Trophoblast cell (in vitro differentiated cells and primary cell): Measurements from ENCODE around the gene FASLG.

Source experiments
- DNase-seq, 2 donors: peaks; one replicate each; pipeline ENCODE4 v3.0.0-alpha.2; 2016
- H2AFZ ChIP-seq: 2 replicates; pipeline ENCODE4 v1.6.1; 2013; ENCODE audit warnings: low read length, moderate library complexity, mild to moderate bottlenecking; ENCODE audit not compliant: insufficient read depth, poor library complexity
- H2AK5ac ChIP-seq: 2 replicates; pipeline ENCODE4 v1.6.1; 2013; ENCODE audit warnings: mild to moderate bottlenecking, low read length
- H2BK120ac ChIP-seq: 2 replicates; pipeline ENCODE4 v1.6.1; 2013; ENCODE audit warnings: low read length, mild to moderate bottlenecking, moderate library complexity; ENCODE audit not compliant: insufficient read depth, poor library complexity
- H2BK12ac ChIP-seq: 2 replicates; pipeline ENCODE4 v1.6.1; 2013; ENCODE audit warnings: mild to moderate bottlenecking, low read length, moderate library complexity
- H2BK5ac ChIP-seq: 2 replicates; pipeline ENCODE4 v1.6.1; 2013; ENCODE audit warnings: low read length, low read depth, moderate library complexity, mild to moderate bottlenecking; ENCODE audit not compliant: poor library complexity
- H3K14ac ChIP-seq: 2 replicates; pipeline ENCODE4 v1.6.1; 2013; ENCODE audit warnings: mild to moderate bottlenecking, low read length
- H3K18ac ChIP-seq: 2 replicates; pipeline ENCODE4 v1.6.1; 2013; ENCODE audit warnings: mild to moderate bottlenecking, low read length
- H3K23ac ChIP-seq: 2 replicates; pipeline ENCODE4 v1.6.1; 2013; ENCODE audit warnings: low read length
- H3K27ac ChIP-seq: 2 replicates; pipeline ENCODE4 v1.5.1; 2013; ENCODE audit warnings: low read depth, mild to moderate bottlenecking, inconsistent platforms, low read length, moderate library complexity
- H3K27me3 ChIP-seq: 2 replicates; pipeline ENCODE4 v1.6.1; 2013; ENCODE audit warnings: inconsistent platforms, mild to moderate bottlenecking, low read length, moderate library complexity; ENCODE audit not compliant: insufficient read depth
- H3K36me3 ChIP-seq, 2 experiments: 1 replicate in 1 of 2; 2 replicates in 1 of 2; pipeline ENCODE4 v1.6.1; 2013; ENCODE audit warnings: low read length in 2 of 2, mild to moderate bottlenecking in 2 of 2, moderate library complexity in 1 of 2; ENCODE audit not compliant: insufficient read depth in 2 of 2, control insufficient read depth in 1 of 2
- H3K4ac ChIP-seq: 2 replicates; pipeline ENCODE4 v1.6.1; 2013; ENCODE audit warnings: low read depth, mild to moderate bottlenecking, low read length, moderate library complexity
- H3K4me1 ChIP-seq, 2 experiments: 1 replicate in 1 of 2; 2 replicates in 1 of 2; pipeline ENCODE4 v1.6.1; 2013; ENCODE audit warnings: low read length in 2 of 2, mild to moderate bottlenecking in 2 of 2, moderate library complexity in 1 of 2; ENCODE audit not compliant: insufficient read depth in 2 of 2, control insufficient read depth in 1 of 2
- H3K4me2 ChIP-seq: 2 replicates; pipeline ENCODE4 v1.6.1; 2013; ENCODE audit warnings: inconsistent platforms, mild to moderate bottlenecking, low read length, moderate library complexity
- H3K4me3 ChIP-seq: 2 replicates; pipeline ENCODE4 v1.5.1; 2013; ENCODE audit warnings: mild to moderate bottlenecking, low read depth, low read length, inconsistent platforms
- H3K79me1 ChIP-seq: one replicate; pipeline ENCODE4 v1.6.1; 2013; ENCODE audit warnings: low read length
- H3K79me2 ChIP-seq: 2 replicates; pipeline ENCODE4 v1.6.1; 2013; ENCODE audit warnings: low read length, mild to moderate bottlenecking; ENCODE audit not compliant: control insufficient read depth, insufficient read depth, poor library complexity
- H3K9ac ChIP-seq: 2 replicates; pipeline ENCODE4 v1.6.1; 2013; ENCODE audit warnings: mild to moderate bottlenecking, low read length
- H3K9me3 ChIP-seq: 2 replicates; pipeline ENCODE4 v1.6.1; 2013; ENCODE audit warnings: low read depth, mild to moderate bottlenecking, control low read depth, inconsistent platforms, low read length; ENCODE audit not compliant: insufficient read depth
- H4K12ac ChIP-seq: 2 replicates; pipeline ENCODE4 v1.6.1; 2013; ENCODE audit warnings: low read depth, mild to moderate bottlenecking, low read length, moderate library complexity
- H4K8ac ChIP-seq: 2 replicates; pipeline ENCODE4 v1.6.1; 2013; ENCODE audit warnings: low read depth, mild to moderate bottlenecking, low read length, moderate library complexity
- H4K91ac ChIP-seq: one replicate; pipeline ENCODE4 v1.6.1; 2013; ENCODE audit warnings: low read depth, mild to moderate bottlenecking, low read length, moderate library complexity
- WGBS: extraction: QIAGEN DNeasy Blood & Tissue Kit; methylation state at CpG from one replicate; pipeline ENCODE4 v1.1.7; 2013; ENCODE audit warnings: missing lambda C conversion rate; ENCODE audit not compliant: insufficient read length, insufficient coverage; ENCODE audit errors: extremely low coverage; 5-methylcytosine and 5-hydroxymethylcytosine counted together

The FASLG gene

GRCh38 chr1:172700556-172700955, 41.7 kb downstream of the FASLG start:
- H2AK5ac ChIP-seq = no peak overlapping the region
- peaks cover 9 to 17% of the 10 kb centered on the region in 2 experiments for H3K4me1 ChIP-seq
- no peaks in the 10 kb centered on the region for H3K27me3 ChIP-seq
- H3K9me3 ChIP-seq = no peaks in the 10 kb centered on the region
- WGBS = no CpG with 5 or more reads among the region's 3 CpGs
- H3K79me1 ChIP-seq = peaks cover 21% of the 10 kb centered on the region
- H2BK5ac ChIP-seq = no peak overlapping the region
- H4K8ac ChIP-seq = no peak overlapping the region
- no peak overlapping the region for H2BK12ac ChIP-seq
- H3K4ac ChIP-seq = no peak overlapping the region
- DNase-seq = no peak
- no peak overlapping the region for H3K4me3 ChIP-seq
- H3K9ac ChIP-seq = no peak overlapping the region
- H3K27ac ChIP-seq = no peak overlapping the region
- no peak overlapping the region for H4K12ac ChIP-seq
- H3K36me3 ChIP-seq = no peaks in the 10 kb centered on the region
- no peak overlapping the region for H3K23ac ChIP-seq
- H3K79me2 ChIP-seq = no peaks in the 10 kb centered on the region
- no peak overlapping the region for H3K14ac ChIP-seq
- H2BK120ac ChIP-seq = no peak overlapping the region
- no peak overlapping the region for H3K18ac ChIP-seq
- H4K91ac ChIP-seq = no peak overlapping the region
- H2AFZ ChIP-seq = no peak overlapping the region
- H3K4me2 ChIP-seq = no peak overlapping the region

- no CpG with 5 or more reads among the region's 1 CpG for WGBS
- Histone ChIP-seq H3K9ac (no peak overlapping the region), H4K12ac (no peak overlapping the region), H3K79me1 (peaks cover 12% of the 10 kb centered on the region), H3K9me3 (no peaks in the 10 kb centered on the region), H3K18ac (no peak overlapping the region), H2AFZ (no peak overlapping the region), H3K4me1 (peaks cover 7 to 8% of the 10 kb centered on the region in 2 experiments), H3K36me3 (no peaks in the 10 kb centered on the region), H3K23ac (no peak overlapping the region), H3K4me2 (no peak overlapping the region), H3K79me2 (no peaks in the 10 kb centered on the region), H3K27me3 (no peaks in the 10 kb centered on the region), H3K27ac (no peak overlapping the region), H4K91ac (peak overlapping the region; percentile 28), H2BK12ac (no peak overlapping the region), H2BK5ac (no peak overlapping the region), H2BK120ac (no peak overlapping the region), H3K4me3 (no peak overlapping the region), H2AK5ac (no peak overlapping the region), H3K4ac (no peak overlapping the region), H4K8ac (no peak overlapping the region), H3K14ac (no peak overlapping the region)
- DNase-seq = no peak
Observed at GRCh38 chr1:172704001-172704400, 45.1 kb downstream of the FASLG start.

DNA sequence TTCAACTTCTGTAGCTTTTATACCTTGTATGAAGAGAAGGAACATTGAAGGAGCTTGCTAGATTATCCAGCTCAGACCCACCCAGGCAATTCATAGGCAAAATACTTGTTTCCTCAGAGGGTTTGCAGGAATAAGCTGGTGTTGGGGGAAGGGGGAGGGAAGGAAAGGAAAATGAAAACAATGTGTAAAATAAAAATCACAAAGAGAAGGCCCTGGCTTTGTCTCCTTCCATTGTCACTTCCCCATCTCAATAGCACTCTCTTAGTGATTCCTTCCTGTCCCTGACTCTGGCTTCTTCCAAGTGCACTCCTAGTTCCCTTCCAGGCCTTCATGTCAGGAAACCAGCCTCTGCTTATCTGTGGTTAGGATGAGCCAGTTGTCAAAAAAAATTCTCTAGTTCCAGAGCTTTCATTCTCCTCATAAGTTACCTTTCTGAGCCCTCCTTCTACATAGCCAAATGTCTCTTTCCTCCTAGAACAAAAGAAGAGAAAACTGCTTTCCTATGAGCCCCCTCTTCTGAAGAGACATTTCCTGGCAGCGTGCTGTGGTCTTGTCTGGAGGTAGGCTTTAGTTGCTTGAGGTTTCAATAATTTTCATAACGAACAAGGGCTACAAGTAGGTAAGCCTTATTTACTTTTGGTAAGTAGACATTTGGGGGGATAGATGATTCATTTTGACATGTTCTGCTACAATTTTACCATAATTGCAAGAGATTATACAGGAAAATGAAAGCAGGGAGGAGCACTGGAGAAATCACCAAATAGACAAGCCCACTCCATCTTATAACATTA, 45.7 kb downstream of the FASLG start:
- H2AK5ac ChIP-seq = no peak overlapping the region

GRCh38 chr1:172708452-172708851, 49.5 kb downstream of the FASLG start:
- Histone ChIP-seq H2BK12ac (no peak overlapping the region), H3K4me3 (no peak overlapping the region), H4K91ac (no peak overlapping the region), H3K79me1 (no peaks in the 10 kb centered on the region), H2BK120ac (no peak overlapping the region), H4K8ac (no peak overlapping the region), H3K4me2 (no peak overlapping the region), H3K27me3 (no peaks in the 10 kb centered on the region), H3K36me3 (no peaks in the 10 kb centered on the region), H4K12ac (no peak overlapping the region), H3K4ac (no peak overlapping the region), H3K27ac (no peak overlapping the region), H3K9me3 (no peaks in the 10 kb centered on the region), H3K23ac (no peak overlapping the region), H3K9ac (no peak overlapping the region), H3K14ac (no peak overlapping the region), H3K18ac (no peak overlapping the region), H2AK5ac (no peak overlapping the region), H3K4me1 (no peaks in the 10 kb centered on the region), H2AFZ (no peak overlapping the region), H3K79me2 (no peaks in the 10 kb centered on the region), H2BK5ac (no peak overlapping the region)
- DNase-seq = no peak
- no CpG with 5 or more reads among the region's 2 CpGs for WGBS

More for the DNA sequence above, 45.7 kb downstream of the FASLG start:
- no peak overlapping the region for H3K23ac ChIP-seq
- H3K4ac ChIP-seq = no peak overlapping the region
- no peak overlapping the region for H4K12ac ChIP-seq
- DNase-seq = no peak
- H3K4me2 ChIP-seq = no peak overlapping the region
- no peak overlapping the region for H2AFZ ChIP-seq
- H4K91ac ChIP-seq = no peak overlapping the region
- H3K36me3 ChIP-seq = no peaks in the 10 kb centered on the region
- no peak overlapping the region for H3K14ac ChIP-seq
- peaks cover 11% of the 10 kb centered on the region for H3K79me1 ChIP-seq
- WGBS = no CpG with 5 or more reads among the region's 2 CpGs
- H3K18ac ChIP-seq = no peak overlapping the region
- H2BK5ac ChIP-seq = no peak overlapping the region
- H4K8ac ChIP-seq = no peak overlapping the region
- H3K9me3 ChIP-seq = no peaks in the 10 kb centered on the region
- no peaks in the 10 kb centered on the region for H3K27me3 ChIP-seq
- no peak overlapping the region for H2BK120ac ChIP-seq
- H2BK12ac ChIP-seq = no peak overlapping the region
- peaks cover 6 to 7% of the 10 kb centered on the region in 2 experiments for H3K4me1 ChIP-seq
- no peak overlapping the region for H3K4me3 ChIP-seq
- no peak overlapping the region for H3K27ac ChIP-seq
- H3K9ac ChIP-seq = no peak overlapping the region
- no peaks in the 10 kb centered on the region for H3K79me2 ChIP-seq
